CD14-positive monocyte (primary cell): ENCODE results near the gene RGN. TPM values are rescaled to one million over a fixed set of nuclear protein-coding genes. Genes with fewer than 3 reads are reported as not detected.
"Not testable (repeated sequence)": the region's sequence is repeated elsewhere in the genome, so short reads cannot be mapped to it uniquely, and the experiment has no call there.

Source experiments
- DNase-seq, 3 donors: peaks; one replicate each; pipeline ENCODE4 v3.0.0-alpha.2; 2011 to 2022
- H2AFZ ChIP-seq: 2 replicates; pipeline ENCODE4 v1.6.0; 2012; ENCODE audit warnings: mild to moderate bottlenecking, low read depth, low read length, inconsistent platforms; ENCODE audit not compliant: insufficient read depth, poor library complexity, severe bottlenecking
- H3K27ac ChIP-seq, 2 donors: 1 replicate in 1 of 2; 2 replicates in 1 of 2; pipeline ENCODE4 v1.5.1; 2012 to 2013; ENCODE audit warnings: low read length in 2 of 2, control low read depth in 1 of 2, inconsistent platforms in 1 of 2, low read depth in 1 of 2, mild to moderate bottlenecking in 1 of 2
- H3K27me3 ChIP-seq, 2 donors: one replicate each; pipeline versions ENCODE4 v1.6.0 to v1.6.1; 2011 to 2013; ENCODE audit warnings: low read length in 2 of 2; ENCODE audit not compliant: control insufficient read depth in 2 of 2, insufficient read depth in 2 of 2
- H3K36me3 ChIP-seq, 2 donors: replicated peaks in 1 of 2; 1 replicate in 1 of 2; 2 replicates in 1 of 2; pipeline versions ENCODE4 v1.5.1 to v1.6.1; 2012 to 2013; ENCODE audit warnings: low read length in 2 of 2, control low read depth in 1 of 2, inconsistent platforms in 1 of 2, mild to moderate bottlenecking in 1 of 2; ENCODE audit not compliant: insufficient read depth in 2 of 2, control insufficient read depth in 1 of 2
- H3K4me1 ChIP-seq, 2 donors: 1 replicate in 1 of 2; 2 replicates in 1 of 2; pipeline versions ENCODE4 v1.5.1 to v1.6.1; 2012 to 2013; ENCODE audit warnings: low read length in 2 of 2, control low read depth in 1 of 2, inconsistent platforms in 1 of 2, mild to moderate bottlenecking in 1 of 2, moderate library complexity in 1 of 2; ENCODE audit not compliant: insufficient read depth in 2 of 2, control insufficient read depth in 1 of 2
- H3K4me2 ChIP-seq: replicated peaks from 2 replicates; pipeline ENCODE3; 2012; ENCODE audit warnings: low read length, moderate library complexity, mild to moderate bottlenecking; ENCODE audit not compliant: poor library complexity, severe bottlenecking; ENCODE audit errors: extremely low read depth
- H3K4me3 ChIP-seq, 3 experiments: fragments of 200-600 bp in 1 of 3; sonication (generic) in 1 of 3; replicated peaks in 1 of 3; 1 replicate in 2 of 3; 2 replicates in 1 of 3; pipeline ENCODE4 v1.5.1; 2011 to 2013; ENCODE audit warnings: low read length in 3 of 3, mild to moderate bottlenecking in 3 of 3, control low read depth in 2 of 3, low read depth in 2 of 3, inconsistent platforms in 1 of 3, moderate library complexity in 1 of 3
- H3K79me2 ChIP-seq: 2 replicates; pipeline ENCODE4 v1.6.0; 2012; ENCODE audit warnings: mild to moderate bottlenecking, control low read depth, inconsistent platforms, low read length, moderate library complexity; ENCODE audit not compliant: insufficient read depth
- H3K9ac ChIP-seq: 2 replicates; pipeline ENCODE4 v1.6.0; 2017; ENCODE audit warnings: low read length, mild to moderate bottlenecking; ENCODE audit not compliant: insufficient read depth, poor library complexity, severe bottlenecking
- H3K9me3 ChIP-seq, 2 donors: replicated peaks in 1 of 2; 1 replicate in 1 of 2; 2 replicates in 1 of 2; pipeline versions ENCODE4 v1.5.1 to v1.6.1; 2012 to 2013; ENCODE audit warnings: low read length in 2 of 2, control low read depth in 1 of 2; ENCODE audit not compliant: control insufficient read depth in 1 of 2, insufficient read depth in 1 of 2
- H4K20me1 ChIP-seq: 2 replicates; pipeline ENCODE4 v1.6.0; 2012; ENCODE audit warnings: mild to moderate bottlenecking, low read length, control low read depth, moderate library complexity; ENCODE audit not compliant: insufficient read depth
- H3K27ac Mint-ChIP-seq, 7 donors: one replicate each; pipeline ENCODE4 v1.8.0; 2020; ENCODE audit warnings: mild to moderate bottlenecking in 7 of 7, mixed read lengths in 7 of 7, moderate library complexity in 6 of 7, inconsistent platforms in 2 of 7
- H3K27me3 Mint-ChIP-seq, 3 donors: one replicate each; pipeline ENCODE4 v1.8.0; 2021 to 2022; ENCODE audit warnings: low read depth in 3 of 3, mild to moderate bottlenecking in 3 of 3, mixed read lengths in 3 of 3, moderate library complexity in 3 of 3, inconsistent platforms in 1 of 3
- H3K36me3 Mint-ChIP-seq, 2 donors: one replicate each; pipeline ENCODE4 v1.8.0; 2020; ENCODE audit warnings: mixed read lengths in 2 of 2, inconsistent platforms in 1 of 2, mild to moderate bottlenecking in 1 of 2
- H3K4me1 Mint-ChIP-seq: one replicate; pipeline ENCODE4 v1.8.0; 2020; ENCODE audit warnings: mild to moderate bottlenecking, mixed read lengths
- H3K4me3 Mint-ChIP-seq, 2 donors: one replicate each; pipeline ENCODE4 v1.8.0; 2020; ENCODE audit warnings: mild to moderate bottlenecking in 2 of 2, mixed read lengths in 2 of 2, moderate library complexity in 1 of 2
- H3K9me3 Mint-ChIP-seq, 7 donors: one replicate each; pipeline ENCODE4 v1.8.0; 2020 to 2022; ENCODE audit warnings: mixed read lengths in 7 of 7, mild to moderate bottlenecking in 6 of 7, moderate library complexity in 6 of 7, inconsistent platforms in 2 of 7
- WGBS: methylation state at CpG from one replicate; pipeline ENCODE4 v1.1.5; 2013; ENCODE audit warnings: missing lambda C conversion rate; ENCODE audit not compliant: insufficient coverage; 5-methylcytosine and 5-hydroxymethylcytosine counted together
- intact Hi-C, 2 donors: fragments of 100-400 bp; cut with micrococcal nuclease; formaldehyde crosslinking; loops; one replicate each; pipeline versions ENCODE4 v1.15.0 to v1.15.1; 2023
- polyA plus RNA-seq, 3 donors: library from polyadenylated mRNA; depleted of rRNA in 1 of 3; unstranded in 2 of 3; stranded (reverse) in 1 of 3; fragments of 300-500 nt in 2 of 3; fragments of >200 nt in 1 of 3; fragmentation: Illumina TruSeq in 2 of 3; gene quantifications; 1 replicate in 2 of 3; 2 replicates in 1 of 3; pipeline ENCODE4 v1.2.3, GENCODE V29; 2012 to 2021
- TF ChIP-seq, protein P1 (sequence below): fragments of 200-600 bp; IDR thresholded peaks from one replicate; pipeline ENCODE4 v1.8.0; 2022; ENCODE audit warnings: antibody characterized with exemption, mild to moderate bottlenecking

RGN gene
- polyA plus RNA-seq, 3 donors = not detected

DNA sequence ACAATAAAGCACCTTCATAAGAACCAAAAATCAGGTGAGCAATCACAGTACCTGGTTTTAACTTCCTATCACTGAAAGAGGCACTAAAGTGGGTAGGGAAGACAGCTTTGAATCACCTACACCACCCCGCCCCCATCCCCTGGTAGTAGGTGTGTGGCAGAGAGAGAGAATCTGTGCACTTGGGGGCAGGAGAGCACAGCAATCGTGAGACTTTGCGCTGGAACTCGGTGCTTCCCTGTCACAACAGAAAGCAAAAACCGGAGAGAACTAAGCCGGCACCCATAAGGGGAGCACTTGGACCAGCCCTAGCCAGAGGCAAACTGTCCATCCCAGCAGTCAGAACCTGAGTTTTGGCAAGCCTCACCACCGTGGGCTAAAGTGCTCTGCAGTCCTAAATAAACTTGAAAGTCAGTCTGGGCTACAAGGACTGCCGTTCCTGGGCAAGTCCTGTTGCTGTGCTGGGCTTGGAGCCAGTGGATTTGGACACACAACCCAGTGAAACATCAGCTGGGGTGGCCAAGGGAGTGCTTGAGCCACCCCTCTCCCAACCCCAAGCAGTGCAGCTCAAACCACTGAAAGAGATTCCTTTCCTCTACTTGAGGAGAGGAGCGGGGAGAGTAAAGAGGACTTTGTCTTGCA is 34.2 kb downstream of the RGN start:
- TF ChIP-seq, protein P1, sequence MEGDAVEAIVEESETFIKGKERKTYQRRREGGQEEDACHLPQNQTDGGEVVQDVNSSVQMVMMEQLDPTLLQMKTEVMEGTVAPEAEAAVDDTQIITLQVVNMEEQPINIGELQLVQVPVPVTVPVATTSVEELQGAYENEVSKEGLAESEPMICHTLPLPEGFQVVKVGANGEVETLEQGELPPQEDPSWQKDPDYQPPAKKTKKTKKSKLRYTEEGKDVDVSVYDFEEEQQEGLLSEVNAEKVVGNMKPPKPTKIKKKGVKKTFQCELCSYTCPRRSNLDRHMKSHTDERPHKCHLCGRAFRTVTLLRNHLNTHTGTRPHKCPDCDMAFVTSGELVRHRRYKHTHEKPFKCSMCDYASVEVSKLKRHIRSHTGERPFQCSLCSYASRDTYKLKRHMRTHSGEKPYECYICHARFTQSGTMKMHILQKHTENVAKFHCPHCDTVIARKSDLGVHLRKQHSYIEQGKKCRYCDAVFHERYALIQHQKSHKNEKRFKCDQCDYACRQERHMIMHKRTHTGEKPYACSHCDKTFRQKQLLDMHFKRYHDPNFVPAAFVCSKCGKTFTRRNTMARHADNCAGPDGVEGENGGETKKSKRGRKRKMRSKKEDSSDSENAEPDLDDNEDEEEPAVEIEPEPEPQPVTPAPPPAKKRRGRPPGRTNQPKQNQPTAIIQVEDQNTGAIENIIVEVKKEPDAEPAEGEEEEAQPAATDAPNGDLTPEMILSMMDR = no peak
- Histone ChIP-seq H3K4me3 (no peak overlapping the region), H3K36me3 (no peaks in the 10 kb centered on the region), H3K27me3 (no peaks in the 10 kb centered on the region), H3K4me1 (no peaks in the 10 kb centered on the region), H3K79me2 (no peaks in the 10 kb centered on the region), H3K9me3 (no peaks in the 10 kb centered on the region), H4K20me1 (no peaks in the 10 kb centered on the region), H3K9ac (no peak overlapping the region), H3K4me2 (no peak overlapping the region), H2AFZ (no peak overlapping the region), H3K27ac (no peak overlapping the region)
- DNase-seq = no peak
- peaks cover 0 to 19% (median 3%) of the 10 kb centered on the region in 7 donors for H3K9me3 Mint-ChIP-seq
- H3K4me1 Mint-ChIP-seq = no peaks in the 10 kb centered on the region
- no peak overlapping the region for H3K4me3 Mint-ChIP-seq
- H3K27ac Mint-ChIP-seq = no peak overlapping the region
- no peaks in the 10 kb centered on the region for H3K36me3 Mint-ChIP-seq
- peaks cover 0 to 37% (median 0%) of the 10 kb centered on the region in 3 donors for H3K27me3 Mint-ChIP-seq
- intact Hi-C loops = no loop called here
- WGBS = 40% methylated on average over 2 of the region's 9 CpGs

GRCh38 chrX:47116551-47117110 is 38.4 kb downstream of the RGN start:
- H3K36me3 Mint-ChIP-seq, H3K4me1 Mint-ChIP-seq, H3K27ac ChIP-seq, H3K4me3 Mint-ChIP-seq, H3K79me2 ChIP-seq, H3K36me3 ChIP-seq, H3K27ac Mint-ChIP-seq, H3K4me1 ChIP-seq, H3K4me2 ChIP-seq, H2AFZ ChIP-seq, H4K20me1 ChIP-seq, H3K9me3 ChIP-seq, H3K4me3 ChIP-seq, H3K9ac ChIP-seq, DNase-seq, intact Hi-C loops, H3K27me3 ChIP-seq: not testable (repeated sequence)
- WGBS = 92% methylated on average over 2 of the region's 7 CpGs
- H3K9me3 Mint-ChIP-seq = peaks cover 0 to 11% (median 2%) of the 10 kb centered on the region in 7 donors
- H3K27me3 Mint-ChIP-seq = peaks cover 0 to 33% (median 0%) of the 10 kb centered on the region in 3 donors

GRCh38 chrX:47124466-47124865 is 46.2 kb downstream of the RGN start:
- H3K27me3 ChIP-seq, H3K27ac ChIP-seq, H3K4me2 ChIP-seq, DNase-seq, H3K4me3 Mint-ChIP-seq, H3K9ac ChIP-seq, H3K27ac Mint-ChIP-seq, H3K9me3 Mint-ChIP-seq, H2AFZ ChIP-seq, H3K4me1 Mint-ChIP-seq, intact Hi-C loops, H3K36me3 ChIP-seq, H3K9me3 ChIP-seq, H3K4me3 ChIP-seq, H3K79me2 ChIP-seq, H3K4me1 ChIP-seq, H4K20me1 ChIP-seq, H3K36me3 Mint-ChIP-seq: not testable (repeated sequence)
- H3K27me3 Mint-ChIP-seq = peaks cover 0 to 45% (median 2%) of the 10 kb centered on the region in 3 donors
- no CpG with 5 or more reads among the region's 3 CpGs for WGBS
